ENCODE measurements around the gene CD99L2.

DNA sequence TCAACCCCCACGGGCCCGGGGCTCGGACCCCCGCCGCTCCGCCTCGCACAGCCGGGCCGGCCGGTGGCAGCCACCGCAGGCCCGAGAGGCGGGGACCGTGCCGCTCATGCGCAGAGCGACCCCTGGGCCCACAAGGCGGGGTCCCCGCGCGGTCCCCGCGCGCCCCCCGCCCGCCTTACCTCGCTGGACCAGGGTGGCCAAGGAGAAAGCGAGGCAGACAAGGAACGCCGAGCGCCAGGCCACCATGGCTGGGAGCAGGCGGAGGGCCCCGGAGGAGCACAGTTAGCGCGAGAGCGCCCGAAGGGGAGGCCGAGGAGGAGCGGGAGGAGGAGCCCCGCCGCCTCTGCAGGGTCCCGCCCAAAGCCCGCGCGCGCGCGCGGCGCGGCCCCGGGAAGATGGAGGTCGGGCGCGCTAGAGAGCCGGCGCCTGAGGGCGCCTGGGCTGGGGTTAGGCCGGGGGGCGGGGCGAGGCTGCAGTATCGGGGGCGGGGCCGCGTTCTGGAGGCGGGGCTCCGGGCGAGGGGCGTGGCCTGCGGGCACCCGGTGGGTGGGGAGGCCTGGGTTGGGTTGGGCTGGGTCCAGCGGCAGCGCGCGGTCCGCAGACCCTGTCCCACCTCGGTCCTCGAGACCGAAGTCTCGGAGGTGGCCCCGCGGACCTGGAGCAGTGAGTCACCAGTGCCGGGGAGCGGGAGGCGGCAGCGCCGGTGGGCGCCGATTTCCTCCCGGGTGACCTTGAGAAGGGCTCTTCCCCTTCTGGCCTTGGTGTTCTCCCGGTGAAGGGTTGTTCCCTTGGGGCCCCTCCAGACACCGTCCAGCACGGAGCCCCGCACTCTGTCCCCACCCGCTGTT lies at the start of gene CD99L2:
- TF ChIP-seq, protein P1, sequence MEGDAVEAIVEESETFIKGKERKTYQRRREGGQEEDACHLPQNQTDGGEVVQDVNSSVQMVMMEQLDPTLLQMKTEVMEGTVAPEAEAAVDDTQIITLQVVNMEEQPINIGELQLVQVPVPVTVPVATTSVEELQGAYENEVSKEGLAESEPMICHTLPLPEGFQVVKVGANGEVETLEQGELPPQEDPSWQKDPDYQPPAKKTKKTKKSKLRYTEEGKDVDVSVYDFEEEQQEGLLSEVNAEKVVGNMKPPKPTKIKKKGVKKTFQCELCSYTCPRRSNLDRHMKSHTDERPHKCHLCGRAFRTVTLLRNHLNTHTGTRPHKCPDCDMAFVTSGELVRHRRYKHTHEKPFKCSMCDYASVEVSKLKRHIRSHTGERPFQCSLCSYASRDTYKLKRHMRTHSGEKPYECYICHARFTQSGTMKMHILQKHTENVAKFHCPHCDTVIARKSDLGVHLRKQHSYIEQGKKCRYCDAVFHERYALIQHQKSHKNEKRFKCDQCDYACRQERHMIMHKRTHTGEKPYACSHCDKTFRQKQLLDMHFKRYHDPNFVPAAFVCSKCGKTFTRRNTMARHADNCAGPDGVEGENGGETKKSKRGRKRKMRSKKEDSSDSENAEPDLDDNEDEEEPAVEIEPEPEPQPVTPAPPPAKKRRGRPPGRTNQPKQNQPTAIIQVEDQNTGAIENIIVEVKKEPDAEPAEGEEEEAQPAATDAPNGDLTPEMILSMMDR (IDR thresholded peaks at IDR 0.05 in 8 of 11, conservative IDR thresholded peaks at IDR 0.05 in 3 of 11): peak in 2 of 11 experiments; percentile 13 to 16
- peak; percentile 57 to 82 (median 73) for TF ChIP-seq POLR2AphosphoS5 (IDR thresholded peaks at IDR 0.05)
- no peak for TF ChIP-seq POLR2A (IDR thresholded peaks at IDR 0.05)

Data from spleen (tissue), 7 donors.